IMR-90 (cell line): ENCODE measurements around the gene COL15A1. TPM values are rescaled to one million over a fixed set of nuclear protein-coding genes. Genes with fewer than 3 reads are reported as not detected.

Source experiments
- ATAC-seq: fragments of 200-7000 bp; cut with Tn5 transposase; 2 replicates; pipeline ENCODE4 v1.9.1; 2020; ENCODE audit warnings: low read depth, mild to moderate bottlenecking, moderate library complexity
- BruUV-seq: library from RNA; stranded (reverse); fragments of 400-500 nt; replicated peaks from 2 replicates; lab custom pipeline; 2021; lab: Mats Ljungman, UMichigan
- CTCF ChIA-PET: fragments of 300-600 bp; formaldehyde crosslinking; extraction: SDS; loops from one replicate; lab custom pipeline; 2021; ENCODE audit warnings: antibody characterized with exemption; lab: Yijun Ruan, JAX
- POLR2A ChIA-PET: fragments of 300-600 bp; sonication (Branson Sonifier 250); formaldehyde crosslinking; loops from one replicate; lab custom pipeline; 2022; ENCODE audit warnings: antibody characterized with exemption; ENCODE audit not compliant: unreplicated experiment; lab: Charles Lee
- DNase-seq: peaks from one replicate; pipeline ENCODE4 v3.0.0; 2013
- H2AFZ ChIP-seq: replicated peaks from 2 replicates; pipeline ENCODE3; 2013; ENCODE audit warnings: low read length, mild to moderate bottlenecking; ENCODE audit not compliant: poor library complexity
- H2AK5ac ChIP-seq: 2 replicates; pipeline ENCODE4 v1.6.1; 2013; ENCODE audit warnings: low read depth, low read length, inconsistent platforms
- H2AK9ac ChIP-seq: replicated peaks from 2 replicates; pipeline ENCODE3; 2013; ENCODE audit warnings: mild to moderate bottlenecking, low read depth, low read length, moderate library complexity; ENCODE audit not compliant: poor library complexity
- H2BK120ac ChIP-seq: 2 replicates; pipeline ENCODE4 v1.6.1; 2013; ENCODE audit warnings: low read depth, low read length, inconsistent platforms
- H2BK15ac ChIP-seq: 3 replicates; pipeline ENCODE4 v1.6.1; 2013; ENCODE audit warnings: low read depth, low read length, inconsistent platforms
- H2BK20ac ChIP-seq: 2 replicates; pipeline ENCODE4 v1.6.1; 2013; ENCODE audit warnings: low read depth, mild to moderate bottlenecking, inconsistent platforms, low read length, moderate library complexity
- H2BK5ac ChIP-seq: 2 replicates; pipeline ENCODE4 v1.6.1; 2013; ENCODE audit warnings: mild to moderate bottlenecking, low read depth, low read length, inconsistent platforms; ENCODE audit not compliant: poor library complexity, severe bottlenecking
- H3K14ac ChIP-seq: replicated peaks from 2 replicates; pipeline ENCODE4 v1.6.1; 2013; ENCODE audit warnings: low read depth, low read length, inconsistent platforms
- H3K18ac ChIP-seq: 2 replicates; pipeline ENCODE4 v1.6.1; 2013; ENCODE audit warnings: low read depth, low read length, control low read depth
- H3K23ac ChIP-seq: 2 replicates; pipeline ENCODE4 v1.6.1; 2013; ENCODE audit warnings: low read depth, low read length, inconsistent platforms
- H3K27ac ChIP-seq: 2 replicates; pipeline ENCODE4 v1.5.1; 2013; ENCODE audit warnings: mild to moderate bottlenecking, control low read depth, low read length; ENCODE audit not compliant: insufficient read depth
- H3K27me3 ChIP-seq: 2 replicates; pipeline ENCODE4 v1.6.1; 2013; ENCODE audit warnings: low read length; ENCODE audit not compliant: control insufficient read depth, insufficient read depth
- H3K36me3 ChIP-seq: 2 replicates; pipeline ENCODE4 v1.6.1; 2013; ENCODE audit warnings: low read length, mixed read lengths; ENCODE audit not compliant: control insufficient read depth, insufficient read depth
- H3K4ac ChIP-seq: 2 replicates; pipeline ENCODE4 v1.6.1; 2013; ENCODE audit warnings: low read depth, low read length, inconsistent platforms
- H3K4me1 ChIP-seq: 2 replicates; pipeline ENCODE4 v1.6.1; 2013; ENCODE audit warnings: low read length, mixed read lengths; ENCODE audit not compliant: control insufficient read depth, insufficient read depth
- H3K4me2 ChIP-seq: 2 replicates; pipeline ENCODE4 v1.6.1; 2013; ENCODE audit warnings: low read depth, mild to moderate bottlenecking, control low read depth, low read length, moderate library complexity
- H3K4me3 ChIP-seq: 2 replicates; pipeline ENCODE4 v1.5.1; 2013; ENCODE audit warnings: low read depth, mild to moderate bottlenecking, control low read depth, low read length, moderate library complexity; ENCODE audit not compliant: insufficient read depth
- H3K56ac ChIP-seq: 2 replicates; pipeline ENCODE4 v1.6.1; 2013; ENCODE audit warnings: low read length, inconsistent platforms; ENCODE audit not compliant: insufficient read depth; ENCODE audit errors: extremely low read depth
- H3K79me1 ChIP-seq, 2 experiments: 2 replicates each; pipeline ENCODE4 v1.6.1; 2013; ENCODE audit warnings: low read length in 2 of 2, inconsistent platforms in 1 of 2, low read depth in 1 of 2
- H3K9ac ChIP-seq: 2 replicates; pipeline ENCODE4 v1.6.1; 2013; ENCODE audit warnings: low read depth, low read length, control low read depth
- H3K9me1 ChIP-seq: 2 replicates; pipeline ENCODE4 v1.6.1; 2013; ENCODE audit warnings: low read length, inconsistent platforms; ENCODE audit not compliant: insufficient read depth
- H3K9me3 ChIP-seq: 2 replicates; pipeline ENCODE4 v1.6.1; 2013; ENCODE audit warnings: low read length; ENCODE audit not compliant: control insufficient read depth, insufficient read depth
- H4K20me1 ChIP-seq: 2 replicates; pipeline ENCODE4 v1.6.1; 2013; ENCODE audit warnings: low read length, inconsistent platforms; ENCODE audit not compliant: insufficient read depth
- H4K5ac ChIP-seq: 2 replicates; pipeline ENCODE4 v1.6.1; 2013; ENCODE audit warnings: mild to moderate bottlenecking, low read depth, low read length, control low read depth
- H4K8ac ChIP-seq, 2 experiments: 2 replicates each; pipeline ENCODE4 v1.6.1; 2013; ENCODE audit warnings: low read depth in 2 of 2, low read length in 2 of 2, control low read depth in 1 of 2, inconsistent platforms in 1 of 2
- H4K91ac ChIP-seq: 2 replicates; pipeline ENCODE4 v1.6.1; 2013; ENCODE audit warnings: low read depth, low read length, inconsistent platforms; ENCODE audit not compliant: insufficient read depth
- CEBPB ChIP-seq: IDR thresholded peaks from 2 replicates; pipeline ENCODE4 v1.6.1; 2012; ENCODE audit warnings: low read depth, low read length, improper control_type of control experiment
- ELK1 ChIP-seq: fragments of 150-350 bp; IDR thresholded peaks from 2 replicates; pipeline ENCODE4 v1.6.1; 2016; ENCODE audit warnings: low read depth, mild to moderate bottlenecking, low read length, moderate library complexity, borderline replicate concordance
- FOS ChIP-seq: fragments of 150-350 bp; IDR thresholded peaks from 2 replicates; pipeline ENCODE4 v1.6.1; 2016; ENCODE audit warnings: low read depth, low read length
- MAZ ChIP-seq: IDR thresholded peaks from 2 replicates; pipeline ENCODE4 v1.6.1; 2012; ENCODE audit warnings: low read depth, mild to moderate bottlenecking, low read length, improper control_type of control experiment, moderate library complexity, borderline replicate concordance
- WGBS, 2 experiments: methylation state at CpG; one replicate each; pipeline versions ENCODE4 v1.1.5 to v1.1.7; 2013; ENCODE audit warnings: missing lambda C conversion rate in 2 of 2; ENCODE audit not compliant: insufficient read length in 1 of 2; ENCODE audit errors: extremely low coverage in 2 of 2; 5-methylcytosine and 5-hydroxymethylcytosine counted together
- dilution Hi-C: fragments of 300-500 bp; cut with HindIII; formaldehyde crosslinking; loops from one replicate; pipeline ENCODE4 v1.14.3; 2018; ENCODE audit warnings: low sequenced_read_pairs; ENCODE audit not compliant: unreplicated experiment
- in situ Hi-C: fragments of 300-500 bp; cut with MboI; formaldehyde crosslinking; loops from 3 replicates; pipeline ENCODE4 v1.14.3; 2019; ENCODE audit warnings: low sequenced_read_pairs, inconsistent platforms, mixed read lengths
- intact Hi-C: fragments of 100-400 bp; cut with micrococcal nuclease; formaldehyde crosslinking; loops from 2 replicates; pipeline ENCODE4 v1.10.0; 2022
- polyA plus RNA-seq, 3 experiments: library from polyadenylated mRNA; depleted of rRNA; stranded (reverse); fragments of >200 nt; gene quantifications; 2 replicates each; pipeline ENCODE4 v1.2.3, GENCODE V29; 2012; ENCODE audit warnings: low replicate concordance in 1 of 3
- total RNA-seq: library from RNA; depleted of rRNA; stranded (reverse); fragments of >200 nt; gene quantifications from 2 replicates; pipeline ENCODE4 v1.2.3, GENCODE V29; 2012

Gene COL15A1
- total and polyA plus RNA-seq, 2 of the 4 experiments (the other 2 are of a cell fraction): 2.2 to 3.7 TPM

GRCh38 chr9:99024959-99025358 is 81.3 kb downstream of the COL15A1 start:
- POLR2A ChIA-PET: no interaction called here
- Histone ChIP-seq H2AK9ac (peak overlapping the region; percentile 4), H2BK20ac (peak overlapping the region; percentile 81; the same call in 1 of the 2 replicates), H3K27me3 (no peaks in the 10 kb centered on the region), H2BK5ac (peak overlapping the region; percentile 55), H3K4me3 (no peak overlapping the region), H4K5ac (peak overlapping the region; percentile 62), H3K79me1 (peaks cover 0 to 11% of the 10 kb centered on the region in 2 experiments; a peak in 2 of 4 replicates), H3K9me1 (peaks cover 33% of the 10 kb centered on the region), H3K27ac (peak overlapping the region; percentile 74), H4K20me1 (no peaks in the 10 kb centered on the region), H3K9ac (no peak overlapping the region; the same call in 1 of the 2 replicates), H4K8ac (peak overlapping the region; percentile 45 to 96; a peak in 2 of 4 replicates), H2AK5ac (peak overlapping the region; percentile 85; the same call in 1 of the 2 replicates), H2BK120ac (peak overlapping the region; percentile 71), H3K14ac (no peak overlapping the region), H3K23ac (no peak overlapping the region), H3K9me3 (no peaks in the 10 kb centered on the region), H3K18ac (peak overlapping the region; percentile 98), H2BK15ac (peak overlapping the region; percentile 84; the same call in 1 of the 3 replicates), H3K4me2 (0 out of 2 replicates have a peak overlapping the region, but pooled peaks have one; percentile 3), H3K4ac (peak overlapping the region; percentile 44), H4K91ac (peak overlapping the region; percentile 24), H3K4me1 (peaks cover 49% of the 10 kb centered on the region), H3K36me3 (peaks cover 52% of the 10 kb centered on the region), H3K56ac (no peak overlapping the region), H2AFZ (no peak overlapping the region)
- intact Hi-C loops: no loop called here
- TF ChIP-seq MAZ (peak; percentile 50; the same call in 1 of the 2 replicates), CEBPB (peak; percentile 70), ELK1 (no peak), FOS (peak; percentile 46; the same call in 1 of the 2 replicates)
- in situ Hi-C loops: no loop called here
- 40% methylated on average over 1 of the region's 6 CpGs; no CpG with 5 or more reads in 1 of the 2 experiments for WGBS, 2 experiments
- dilution Hi-C loops: no loop called here
- CTCF ChIA-PET: no interaction called here
- ATAC-seq: peak; percentile 40
- peak; percentile 84 for DNase-seq
- BruUV-seq: no TSS peak
